Measurements from ENCODE around the gene PRKCA.
A peak's percentile ranks its signal among the peaks of the same experiment; 100 is the strongest.

PRKCA gene

GRCh38 chr17:66661411-66662256, 359.2 kb downstream of the PRKCA start:
- no peak overlapping the region for H3K27ac ChIP-seq (ENCODE audit: low read length)

GRCh38 chr17:66662496-66662895, 360.1 kb downstream of the PRKCA start:
- Histone ChIP-seq H3K36me3 (ENCODE audit: control insufficient read depth in 2 of 2, insufficient read depth in 2 of 2, low read length in 2 of 2) (peaks cover 0 to 2% of the 10 kb centered on the region in 2 donors), H3K4me3 (ENCODE audit: low read length in 2 of 2) (no peak overlapping the region), H3K27me3 (ENCODE audit: control insufficient read depth in 1 of 2, insufficient read depth in 2 of 2, low read length in 2 of 2) (no peaks in the 10 kb centered on the region), H3K27ac (ENCODE audit: low read length) (no peak overlapping the region), H3K9me3 (ENCODE audit: control insufficient read depth in 2 of 2, low read length in 2 of 2) (no peaks in the 10 kb centered on the region), H3K9ac (ENCODE audit: low read length in 2 of 2) (no peak overlapping the region), H3K4me1 (ENCODE audit: control insufficient read depth, insufficient read depth, low read length) (peaks cover 3% of the 10 kb centered on the region)

More at GRCh38 chr17:66661411-66662256, 359.2 kb downstream of the PRKCA start:
- Histone ChIP-seq H3K27me3 (ENCODE audit: control insufficient read depth in 1 of 2, insufficient read depth in 2 of 2, low read length in 2 of 2) (no peaks in the 10 kb centered on the region), H3K36me3 (ENCODE audit: control insufficient read depth in 2 of 2, insufficient read depth in 2 of 2, low read length in 2 of 2) (peaks cover 0 to 2% of the 10 kb centered on the region in 2 donors), H3K4me1 (ENCODE audit: control insufficient read depth, insufficient read depth, low read length) (peaks cover 3% of the 10 kb centered on the region), H3K9me3 (ENCODE audit: control insufficient read depth in 2 of 2, low read length in 2 of 2) (no peaks in the 10 kb centered on the region), H3K9ac (ENCODE audit: low read length in 2 of 2) (no peak overlapping the region), H3K4me3 (ENCODE audit: low read length in 2 of 2) (no peak overlapping the region)

GRCh38 chr17:66663041-66663606, 360.7 kb downstream of the PRKCA start:
- Histone ChIP-seq H3K9me3 (ENCODE audit: control insufficient read depth in 2 of 2, low read length in 2 of 2) (no peaks in the 10 kb centered on the region), H3K27ac (ENCODE audit: low read length) (no peak overlapping the region), H3K4me3 (ENCODE audit: low read length in 2 of 2) (no peak overlapping the region), H3K4me1 (ENCODE audit: control insufficient read depth, insufficient read depth, low read length) (peaks cover 3% of the 10 kb centered on the region), H3K9ac (ENCODE audit: low read length in 2 of 2) (no peak overlapping the region), H3K36me3 (ENCODE audit: control insufficient read depth in 2 of 2, insufficient read depth in 2 of 2, low read length in 2 of 2) (peaks cover 0 to 2% of the 10 kb centered on the region in 2 donors), H3K27me3 (ENCODE audit: control insufficient read depth in 1 of 2, insufficient read depth in 2 of 2, low read length in 2 of 2) (no peaks in the 10 kb centered on the region)

- H3K9me3 ChIP-seq (ENCODE audit: control insufficient read depth in 2 of 2, low read length in 2 of 2): no peaks in the 10 kb centered on the region
- H3K36me3 ChIP-seq (ENCODE audit: control insufficient read depth in 2 of 2, insufficient read depth in 2 of 2, low read length in 2 of 2): no peaks in the 10 kb centered on the region
- H3K27me3 ChIP-seq (ENCODE audit: control insufficient read depth in 1 of 2, insufficient read depth in 2 of 2, low read length in 2 of 2): no peaks in the 10 kb centered on the region
- H3K4me1 ChIP-seq (ENCODE audit: control insufficient read depth, insufficient read depth, low read length): peaks cover 3% of the 10 kb centered on the region
- H3K9ac ChIP-seq (ENCODE audit: low read length in 2 of 2): no peak overlapping the region
- no peak overlapping the region for H3K27ac ChIP-seq (ENCODE audit: low read length)
- H3K4me3 ChIP-seq (ENCODE audit: low read length in 2 of 2): no peak overlapping the region
These were observed 361.9 kb downstream of the PRKCA start for GRCh38 chr17:66664336-66664735.

- no peak overlapping the region for H3K27ac ChIP-seq (ENCODE audit: low read length)
- H3K4me3 ChIP-seq (ENCODE audit: low read length in 2 of 2): no peak overlapping the region
- no peaks in the 10 kb centered on the region for H3K9me3 ChIP-seq (ENCODE audit: control insufficient read depth in 2 of 2, low read length in 2 of 2)
- H3K9ac ChIP-seq (ENCODE audit: low read length in 2 of 2): no peak overlapping the region
- H3K36me3 ChIP-seq (ENCODE audit: control insufficient read depth in 2 of 2, insufficient read depth in 2 of 2, low read length in 2 of 2): no peaks in the 10 kb centered on the region
- no peaks in the 10 kb centered on the region for H3K27me3 ChIP-seq (ENCODE audit: control insufficient read depth in 1 of 2, insufficient read depth in 2 of 2, low read length in 2 of 2)
- peaks cover 3% of the 10 kb centered on the region for H3K4me1 ChIP-seq (ENCODE audit: control insufficient read depth, insufficient read depth, low read length)
These were observed 362.8 kb downstream of the PRKCA start for GRCh38 chr17:66665194-66665593.

- no peaks in the 10 kb centered on the region for H3K9me3 ChIP-seq (ENCODE audit: control insufficient read depth in 2 of 2, low read length in 2 of 2)
- no peak overlapping the region for H3K9ac ChIP-seq (ENCODE audit: low read length in 2 of 2)
- H3K4me3 ChIP-seq (ENCODE audit: low read length in 2 of 2): no peak overlapping the region
- H3K36me3 ChIP-seq (ENCODE audit: control insufficient read depth in 2 of 2, insufficient read depth in 2 of 2, low read length in 2 of 2): no peaks in the 10 kb centered on the region
- no peak overlapping the region for H3K27ac ChIP-seq (ENCODE audit: low read length)
- H3K4me1 ChIP-seq (ENCODE audit: control insufficient read depth, insufficient read depth, low read length): peaks cover 3% of the 10 kb centered on the region
- H3K27me3 ChIP-seq (ENCODE audit: control insufficient read depth in 1 of 2, insufficient read depth in 2 of 2, low read length in 2 of 2): no peaks in the 10 kb centered on the region
These were observed 364.7 kb downstream of the PRKCA start for GRCh38 chr17:66667090-66667489.

- Histone ChIP-seq H3K9ac (ENCODE audit: low read length in 2 of 2) (no peak overlapping the region), H3K27me3 (ENCODE audit: control insufficient read depth in 1 of 2, insufficient read depth in 2 of 2, low read length in 2 of 2) (no peaks in the 10 kb centered on the region), H3K4me3 (ENCODE audit: low read length in 2 of 2) (no peak overlapping the region), H3K4me1 (ENCODE audit: control insufficient read depth, insufficient read depth, low read length) (peaks cover 3% of the 10 kb centered on the region), H3K27ac (ENCODE audit: low read length) (no peak overlapping the region), H3K9me3 (ENCODE audit: control insufficient read depth in 2 of 2, low read length in 2 of 2) (no peaks in the 10 kb centered on the region), H3K36me3 (ENCODE audit: control insufficient read depth in 2 of 2, insufficient read depth in 2 of 2, low read length in 2 of 2) (no peaks in the 10 kb centered on the region)
These were observed 365.1 kb downstream of the PRKCA start for GRCh38 chr17:66667491-66668030.

- Histone ChIP-seq H3K27me3 (ENCODE audit: control insufficient read depth in 1 of 2, insufficient read depth in 2 of 2, low read length in 2 of 2) (no peaks in the 10 kb centered on the region), H3K4me3 (ENCODE audit: low read length in 2 of 2) (no peak overlapping the region), H3K4me1 (ENCODE audit: control insufficient read depth, insufficient read depth, low read length) (peaks cover 12% of the 10 kb centered on the region), H3K27ac (ENCODE audit: low read length) (no peak overlapping the region), H3K9ac (ENCODE audit: low read length in 2 of 2) (no peak overlapping the region), H3K9me3 (ENCODE audit: control insufficient read depth in 2 of 2, low read length in 2 of 2) (no peaks in the 10 kb centered on the region), H3K36me3 (ENCODE audit: control insufficient read depth in 2 of 2, insufficient read depth in 2 of 2, low read length in 2 of 2) (no peaks in the 10 kb centered on the region)
These were observed 367.8 kb downstream of the PRKCA start for GRCh38 chr17:66670206-66670605.

GRCh38 chr17:66671156-66671555, 368.7 kb downstream of the PRKCA start:
- peaks cover 12% of the 10 kb centered on the region for H3K4me1 ChIP-seq (ENCODE audit: control insufficient read depth, insufficient read depth, low read length)
- no peak overlapping the region for H3K4me3 ChIP-seq (ENCODE audit: low read length in 2 of 2)
- no peak overlapping the region for H3K9ac ChIP-seq (ENCODE audit: low read length in 2 of 2)
- H3K36me3 ChIP-seq (ENCODE audit: control insufficient read depth in 2 of 2, insufficient read depth in 2 of 2, low read length in 2 of 2): no peaks in the 10 kb centered on the region
- no peak overlapping the region for H3K27ac ChIP-seq (ENCODE audit: low read length)
- H3K9me3 ChIP-seq (ENCODE audit: control insufficient read depth in 2 of 2, low read length in 2 of 2): no peaks in the 10 kb centered on the region
- H3K27me3 ChIP-seq (ENCODE audit: control insufficient read depth in 1 of 2, insufficient read depth in 2 of 2, low read length in 2 of 2): no peaks in the 10 kb centered on the region

GRCh38 chr17:66673668-66674276, 371.4 kb downstream of the PRKCA start:
- Histone ChIP-seq H3K4me3 (ENCODE audit: low read length in 2 of 2) (peak overlapping the region in 1 of 2 donors; percentile 10), H3K9me3 (ENCODE audit: control insufficient read depth in 2 of 2, low read length in 2 of 2) (no peaks in the 10 kb centered on the region), H3K27me3 (ENCODE audit: control insufficient read depth in 1 of 2, insufficient read depth in 2 of 2, low read length in 2 of 2) (no peaks in the 10 kb centered on the region), H3K36me3 (ENCODE audit: control insufficient read depth in 2 of 2, insufficient read depth in 2 of 2, low read length in 2 of 2) (no peaks in the 10 kb centered on the region), H3K27ac (ENCODE audit: low read length) (no peak overlapping the region), H3K4me1 (ENCODE audit: control insufficient read depth, insufficient read depth, low read length) (peaks cover 12% of the 10 kb centered on the region), H3K9ac (ENCODE audit: low read length in 2 of 2) (peak overlapping the region in 1 of 2 donors; percentile 52)
